HG02970 (cell line): ENCODE data around the gene ARL4D.
"Not testable (repeated sequence)": the region's sequence is repeated elsewhere in the genome, so short reads cannot be mapped to it uniquely, and the experiment has no call there.

Source experiments
- ATAC-seq: cut with Tn5 transposase; IDR thresholded peaks from one replicate; pipeline ENCODE4 v1.9.1; 2021; ENCODE audit warnings: mild to moderate bottlenecking, moderate library complexity, moderate number of reproducible peaks; ENCODE audit not compliant: unreplicated experiment, low FRiP score

Gene ARL4D

GRCh38 chr17:43392397-43392796 is 6.4 kb upstream of the ARL4D start:
- ATAC-seq, result no peak

- ATAC-seq, result no peak
Measured at GRCh38 chr17:43393944-43394482, 4.8 kb upstream of the ARL4D start.

GRCh38 chr17:43394696-43395095 is 4.1 kb upstream of the ARL4D start:
- ATAC-seq, result not testable (repeated sequence)

- ATAC-seq, result no peak
Measured at GRCh38 chr17:43395165-43395564, 3.6 kb upstream of the ARL4D start.

GRCh38 chr17:43396491-43397060 is 2.2 kb upstream of the ARL4D start:
- ATAC-seq, result no peak

- no peak for ATAC-seq
Measured at GRCh38 chr17:43399839-43400328, 1.1 kb downstream of the ARL4D start.

- no peak for ATAC-seq
Measured at GRCh38 chr17:43400943-43401717, 2.3 kb downstream of the ARL4D start.

GRCh38 chr17:43402078-43402477 is 3.3 kb downstream of the ARL4D start:
- ATAC-seq, result no peak

GRCh38 chr17:43402567-43402966 is 3.8 kb downstream of the ARL4D start:
- ATAC-seq, result no peak

GRCh38 chr17:43403846-43404245 is 5.1 kb downstream of the ARL4D start:
- no peak for ATAC-seq

GRCh38 chr17:43405861-43406260 is 7.1 kb downstream of the ARL4D start:
- ATAC-seq, result no peak

- ATAC-seq, result no peak
Measured at GRCh38 chr17:43406676-43407645, 8.2 kb downstream of the ARL4D start.

GRCh38 chr17:43409131-43409530 is 10.3 kb downstream of the ARL4D start:
- no peak for ATAC-seq

GRCh38 chr17:43410557-43411368 is 12.0 kb downstream of the ARL4D start:
- no peak for ATAC-seq

- no peak for ATAC-seq
Measured at GRCh38 chr17:43411369-43411677, 12.5 kb downstream of the ARL4D start.

GRCh38 chr17:43411749-43412148 is 13.0 kb downstream of the ARL4D start:
- no peak for ATAC-seq

- no peak for ATAC-seq
Measured at GRCh38 chr17:43412166-43412565, 13.4 kb downstream of the ARL4D start.

- no peak for ATAC-seq
Measured at GRCh38 chr17:43416998-43417890, 18.5 kb downstream of the ARL4D start.
